Kidney epithelial cell (primary cell): Measurements from ENCODE around the gene C2orf76. TPM values are rescaled to one million over a fixed set of nuclear protein-coding genes. Genes with fewer than 3 reads are reported as not detected.
"Not testable (repeated sequence)": the region's sequence is repeated elsewhere in the genome, so short reads cannot be mapped to it uniquely, and the experiment has no call there.

Experiments used
- DNase-seq: peaks from one replicate; pipeline ENCODE4 v3.0.0-alpha.2; 2010; ENCODE audit warnings: low read depth
- H3K27me3 ChIP-seq: 2 replicates; pipeline ENCODE4 v1.6.0; 2011; ENCODE audit warnings: low read length; ENCODE audit not compliant: control insufficient read depth, insufficient read depth
- H3K36me3 ChIP-seq: 2 replicates; pipeline ENCODE4 v1.5.1; 2011; ENCODE audit warnings: low read length; ENCODE audit not compliant: control insufficient read depth, insufficient read depth
- H3K4me3 ChIP-seq: 2 replicates; pipeline ENCODE4 v1.5.1; 2011; ENCODE audit warnings: low read depth, mild to moderate bottlenecking, control low read depth, low read length
- total RNA-seq: library from RNA; depleted of rRNA; stranded (reverse); fragments of >200 nt; gene quantifications from 2 replicates; pipeline ENCODE4 v1.2.3, GENCODE V29; 2015
- TF ChIP-seq, protein P1 (sequence below): IDR thresholded peaks from 2 replicates; pipeline ENCODE4 v1.5.1; 2011; ENCODE audit warnings: mild to moderate bottlenecking, moderate library complexity, low read length, control low read depth, inconsistent platforms; ENCODE audit not compliant: insufficient read depth, poor library complexity, severe bottlenecking

The C2orf76 gene
- total RNA-seq, 1 donor from 2014 or later, result 6.4 TPM

- Histone ChIP-seq H3K36me3 (no peaks in the 10 kb centered on the region), H3K4me3 (no peak overlapping the region), H3K27me3 (peaks cover 2% of the 10 kb centered on the region)
- DNase-seq, result no peak
- TF ChIP-seq, protein P1, sequence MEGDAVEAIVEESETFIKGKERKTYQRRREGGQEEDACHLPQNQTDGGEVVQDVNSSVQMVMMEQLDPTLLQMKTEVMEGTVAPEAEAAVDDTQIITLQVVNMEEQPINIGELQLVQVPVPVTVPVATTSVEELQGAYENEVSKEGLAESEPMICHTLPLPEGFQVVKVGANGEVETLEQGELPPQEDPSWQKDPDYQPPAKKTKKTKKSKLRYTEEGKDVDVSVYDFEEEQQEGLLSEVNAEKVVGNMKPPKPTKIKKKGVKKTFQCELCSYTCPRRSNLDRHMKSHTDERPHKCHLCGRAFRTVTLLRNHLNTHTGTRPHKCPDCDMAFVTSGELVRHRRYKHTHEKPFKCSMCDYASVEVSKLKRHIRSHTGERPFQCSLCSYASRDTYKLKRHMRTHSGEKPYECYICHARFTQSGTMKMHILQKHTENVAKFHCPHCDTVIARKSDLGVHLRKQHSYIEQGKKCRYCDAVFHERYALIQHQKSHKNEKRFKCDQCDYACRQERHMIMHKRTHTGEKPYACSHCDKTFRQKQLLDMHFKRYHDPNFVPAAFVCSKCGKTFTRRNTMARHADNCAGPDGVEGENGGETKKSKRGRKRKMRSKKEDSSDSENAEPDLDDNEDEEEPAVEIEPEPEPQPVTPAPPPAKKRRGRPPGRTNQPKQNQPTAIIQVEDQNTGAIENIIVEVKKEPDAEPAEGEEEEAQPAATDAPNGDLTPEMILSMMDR, result peak; percentile 72
Observed at GRCh38 chr2:119407430-119408220, 41.0 kb upstream of the C2orf76 start.

GRCh38 chr2:119405151-119405550 is 38.5 kb upstream of the C2orf76 start:
- Histone ChIP-seq H3K4me3 (no peak overlapping the region), H3K36me3 (no peaks in the 10 kb centered on the region), H3K27me3 (peaks cover 2% of the 10 kb centered on the region)
- no peak for DNase-seq
- TF ChIP-seq, protein P1, result no peak

DNA sequence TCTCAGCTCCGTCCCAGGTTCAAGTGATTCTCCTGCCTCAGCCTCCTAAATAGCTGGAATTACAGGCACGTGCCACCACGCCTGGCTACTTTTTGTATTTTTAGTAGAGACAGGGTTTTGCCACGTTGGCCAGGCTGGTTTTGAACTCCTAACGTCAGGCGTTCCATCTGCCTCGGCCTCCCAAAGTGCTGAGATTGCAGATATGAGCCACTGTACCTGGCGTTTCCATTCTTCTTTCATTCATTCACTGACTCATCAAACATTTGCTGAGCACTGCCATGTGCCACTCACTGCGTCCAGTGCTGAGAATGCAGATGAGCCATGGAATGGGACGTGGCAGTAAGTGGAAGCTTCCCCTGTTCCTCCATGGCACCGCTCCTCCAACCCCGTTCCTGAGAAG is 37.0 kb upstream of the C2orf76 start:
- not testable (repeated sequence) for H3K36me3 ChIP-seq, DNase-seq, H3K27me3 ChIP-seq, H3K4me3 ChIP-seq

GRCh38 chr2:119402645-119403560 is 36.3 kb upstream of the C2orf76 start:
- TF ChIP-seq, protein P1, result no peak
- H3K27me3 ChIP-seq, result peaks cover 2% of the 10 kb centered on the region
- no peak overlapping the region for H3K4me3 ChIP-seq
- H3K36me3 ChIP-seq, result no peaks in the 10 kb centered on the region
- no peak for DNase-seq

DNA sequence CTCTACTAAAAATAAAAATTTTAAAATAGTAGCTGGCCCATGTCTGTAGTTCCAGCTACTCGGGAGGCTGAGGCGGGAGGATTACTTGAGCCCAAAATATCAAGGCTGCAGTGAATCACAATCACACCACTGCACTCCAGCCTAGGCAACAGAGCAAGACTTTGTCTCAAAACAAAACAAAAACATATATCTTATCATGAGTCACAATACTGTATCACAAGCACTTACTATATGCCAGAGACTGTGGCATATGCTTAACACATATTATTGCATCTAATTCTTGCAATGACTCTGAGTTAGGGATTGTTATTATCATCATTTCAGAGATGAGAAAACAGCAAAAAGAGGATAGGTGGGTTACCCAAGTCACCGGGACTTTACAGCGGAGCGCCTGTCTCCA is 35.5 kb upstream of the C2orf76 start:
- DNase-seq, result no peak
- TF ChIP-seq, protein P1, result no peak
- H3K4me3 ChIP-seq, result no peak overlapping the region
- H3K36me3 ChIP-seq, result no peaks in the 10 kb centered on the region
- H3K27me3 ChIP-seq, result peaks cover 2% of the 10 kb centered on the region

DNA sequence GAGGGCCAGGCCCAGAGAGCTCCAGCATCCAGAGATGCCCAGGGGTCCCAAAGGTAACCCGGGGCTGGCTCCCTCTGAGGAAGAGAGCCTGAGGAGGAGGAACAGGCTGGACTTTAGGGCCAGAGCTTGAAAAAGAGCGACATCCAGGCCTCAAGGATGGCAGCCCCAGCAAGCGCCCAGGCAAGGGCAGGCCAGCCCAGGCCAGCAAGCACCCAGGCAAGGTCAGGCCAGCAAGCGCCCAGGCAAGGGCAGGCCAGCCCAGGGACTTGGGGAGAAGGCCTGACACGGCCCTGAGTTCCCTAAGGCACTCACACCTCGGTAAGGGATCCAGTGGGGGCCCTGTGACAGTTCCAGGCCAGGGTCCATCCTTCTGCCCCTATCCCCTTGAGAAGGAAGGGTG is 30.6 kb upstream of the C2orf76 start:
- Histone ChIP-seq H3K36me3 (no peaks in the 10 kb centered on the region), H3K27me3 (no peaks in the 10 kb centered on the region), H3K4me3 (no peak overlapping the region)
- TF ChIP-seq, protein P1, result no peak
- DNase-seq, result no peak
